RWPE2 (cell line): ENCODE results near the gene LACTBL1.

ENCODE experiments used
- ATAC-seq: fragments of 200-7000 bp; cut with Tn5 transposase; 3 replicates; pipeline ENCODE4 v1.9.1; 2021; ENCODE audit warnings: low read depth
- DNase-seq: peaks from one replicate; pipeline ENCODE4 v3.0.0-alpha.2; 2020; ENCODE audit warnings: low spot score
- H3K27ac ChIP-seq: fragments of 450-650 bp; 2 replicates; pipeline ENCODE4 v1.5.1; 2017; ENCODE audit warnings: mild to moderate bottlenecking; ENCODE audit not compliant: poor library complexity, severe bottlenecking
- H3K27me3 ChIP-seq: fragments of 250-450 bp; sonication (Bioruptor Pico); 2 replicates; pipeline ENCODE4 v1.5.1; 2021; ENCODE audit warnings: mild to moderate bottlenecking, moderate library complexity; ENCODE audit not compliant: insufficient read depth, poor library complexity, severe bottlenecking
- H3K36me3 ChIP-seq: fragments of 250-450 bp; sonication (Bioruptor Pico); 2 replicates; pipeline ENCODE4 v1.5.1; 2020; ENCODE audit warnings: low read depth, mild to moderate bottlenecking, moderate library complexity
- H3K4me1 ChIP-seq: fragments of 250-450 bp; sonication (Bioruptor Pico); 2 replicates; pipeline ENCODE4 v1.5.1; 2021; ENCODE audit warnings: mild to moderate bottlenecking, moderate library complexity; ENCODE audit not compliant: insufficient read depth, poor library complexity, severe bottlenecking
- H3K4me3 ChIP-seq: fragments of 250-450 bp; sonication (Bioruptor Pico); 2 replicates; pipeline ENCODE4 v1.5.1; 2021; ENCODE audit warnings: mild to moderate bottlenecking, moderate library complexity; ENCODE audit not compliant: severe bottlenecking
- H3K9me3 ChIP-seq: fragments of 250-450 bp; sonication (Bioruptor Pico); 2 replicates; pipeline ENCODE4 v1.5.1; 2021; ENCODE audit warnings: mild to moderate bottlenecking, moderate library complexity; ENCODE audit not compliant: severe bottlenecking
- CTCF ChIP-seq: fragments of 450-650 bp; IDR thresholded peaks from one replicate; pipeline ENCODE4 v1.5.1; 2017; ENCODE audit warnings: mild to moderate bottlenecking, moderate library complexity; ENCODE audit not compliant: poor library complexity, severe bottlenecking

The LACTBL1 gene

GRCh38 chr1:22967833-22968232 lies 4.8 kb downstream of the LACTBL1 start:
- no peak for TF ChIP-seq CTCF
- H3K4me3 ChIP-seq, result no peak overlapping the region
- no peaks in the 10 kb centered on the region for H3K36me3 ChIP-seq
- ATAC-seq (no peak), DNase-seq (no peak)
- H3K9me3 ChIP-seq, result no peaks in the 10 kb centered on the region
- peaks cover 5% of the 10 kb centered on the region for H3K4me1 ChIP-seq
- H3K27me3 ChIP-seq, result peaks cover 3% of the 10 kb centered on the region
- no peak overlapping the region for H3K27ac ChIP-seq

- Histone ChIP-seq H3K9me3 (no peaks in the 10 kb centered on the region), H3K27ac (no peak overlapping the region), H3K36me3 (no peaks in the 10 kb centered on the region), H3K4me3 (no peak overlapping the region), H3K4me1 (peaks cover under 1% of the 10 kb centered on the region), H3K27me3 (peaks cover 3% of the 10 kb centered on the region)
- no peak for TF ChIP-seq CTCF
- no peak for ATAC-seq
- DNase-seq, result no peak
Measured at GRCh38 chr1:22966309-22966708, 6.4 kb downstream of the LACTBL1 start.

- Histone ChIP-seq H3K4me3 (no peak overlapping the region), H3K4me1 (no peaks in the 10 kb centered on the region), H3K36me3 (no peaks in the 10 kb centered on the region), H3K9me3 (no peaks in the 10 kb centered on the region), H3K27me3 (no peaks in the 10 kb centered on the region), H3K27ac (no peak overlapping the region)
- no peak for TF ChIP-seq CTCF
- no peak for DNase-seq
- no peak for ATAC-seq
Measured at GRCh38 chr1:22963044-22963677, 9.5 kb downstream of the LACTBL1 start.

- no peak for DNase-seq
- Histone ChIP-seq H3K4me3 (no peak overlapping the region), H3K27ac (no peak overlapping the region), H3K4me1 (no peaks in the 10 kb centered on the region), H3K36me3 (no peaks in the 10 kb centered on the region), H3K9me3 (no peaks in the 10 kb centered on the region), H3K27me3 (no peaks in the 10 kb centered on the region)
- no peak for ATAC-seq
- TF ChIP-seq CTCF, result no peak
Measured at GRCh38 chr1:22962558-22962957, 10.1 kb downstream of the LACTBL1 start.

- no peak for TF ChIP-seq CTCF
- ATAC-seq (no peak), DNase-seq (no peak)
- Histone ChIP-seq H3K27me3 (no peaks in the 10 kb centered on the region), H3K4me1 (no peaks in the 10 kb centered on the region), H3K4me3 (no peak overlapping the region), H3K27ac (no peak overlapping the region), H3K9me3 (no peaks in the 10 kb centered on the region), H3K36me3 (no peaks in the 10 kb centered on the region)
Measured at GRCh38 chr1:22959545-22960360, 12.9 kb downstream of the LACTBL1 start.
